H1 (cell line): ENCODE data around the gene SLC9A3.

ENCODE experiments used
- EZH2 ChIP-seq: fragments of 200-600 bp; sonication (generic); IDR thresholded peaks from 2 replicates; pipeline ENCODE4 v1.7.1; 2012; ENCODE audit warnings: low read depth, mild to moderate bottlenecking, moderate library complexity, low read length, inconsistent platforms; ENCODE audit not compliant: severe bottlenecking
- TF ChIP-seq, protein P1 (sequence below), 3 experiments: IDR thresholded peaks; 1 replicate in 2 of 3; 2 replicates in 1 of 3; pipeline versions ENCODE4 v1.5.1 to v1.6.1; 2011; ENCODE audit warnings: low read length in 3 of 3, mild to moderate bottlenecking in 3 of 3, inconsistent platforms in 2 of 3, low read depth in 1 of 3, moderate library complexity in 1 of 3; ENCODE audit not compliant: insufficient read depth in 1 of 3; ENCODE audit errors: control extremely low read depth in 1 of 3

DNA sequence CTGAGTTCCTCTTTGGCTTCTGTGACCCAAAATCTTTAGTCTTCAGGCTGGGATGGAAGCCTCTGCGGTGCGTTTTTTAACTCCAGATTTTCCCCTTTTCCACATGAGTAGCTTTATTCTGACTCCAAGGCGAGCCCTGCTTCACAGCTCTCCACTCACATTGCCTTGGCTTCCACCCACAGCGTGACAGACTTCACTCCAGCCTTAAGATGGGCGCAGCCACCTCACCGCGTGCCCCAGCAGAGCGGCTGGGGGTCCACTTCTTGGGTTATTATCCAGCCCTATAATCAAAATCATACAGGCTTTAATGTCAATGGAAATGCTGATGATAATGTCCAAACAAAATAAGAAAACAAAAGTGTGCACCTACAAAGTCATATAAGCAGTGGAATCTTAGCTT lies 80.0 kb downstream of the SLC9A3 start:
- TF ChIP-seq, protein P1, sequence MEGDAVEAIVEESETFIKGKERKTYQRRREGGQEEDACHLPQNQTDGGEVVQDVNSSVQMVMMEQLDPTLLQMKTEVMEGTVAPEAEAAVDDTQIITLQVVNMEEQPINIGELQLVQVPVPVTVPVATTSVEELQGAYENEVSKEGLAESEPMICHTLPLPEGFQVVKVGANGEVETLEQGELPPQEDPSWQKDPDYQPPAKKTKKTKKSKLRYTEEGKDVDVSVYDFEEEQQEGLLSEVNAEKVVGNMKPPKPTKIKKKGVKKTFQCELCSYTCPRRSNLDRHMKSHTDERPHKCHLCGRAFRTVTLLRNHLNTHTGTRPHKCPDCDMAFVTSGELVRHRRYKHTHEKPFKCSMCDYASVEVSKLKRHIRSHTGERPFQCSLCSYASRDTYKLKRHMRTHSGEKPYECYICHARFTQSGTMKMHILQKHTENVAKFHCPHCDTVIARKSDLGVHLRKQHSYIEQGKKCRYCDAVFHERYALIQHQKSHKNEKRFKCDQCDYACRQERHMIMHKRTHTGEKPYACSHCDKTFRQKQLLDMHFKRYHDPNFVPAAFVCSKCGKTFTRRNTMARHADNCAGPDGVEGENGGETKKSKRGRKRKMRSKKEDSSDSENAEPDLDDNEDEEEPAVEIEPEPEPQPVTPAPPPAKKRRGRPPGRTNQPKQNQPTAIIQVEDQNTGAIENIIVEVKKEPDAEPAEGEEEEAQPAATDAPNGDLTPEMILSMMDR (IDR thresholded peaks at IDR 0.05; ENCODE audit: control extremely low read depth in 1 of 3, insufficient read depth in 1 of 3, low read depth in 1 of 3, low read length in 3 of 3) = no peak
- TF ChIP-seq EZH2 = no peak
